ENCODE measurements around the gene SLC39A10.
"Not testable (repeated sequence)": the region's sequence is repeated elsewhere in the genome, so short reads cannot be mapped to it uniquely, and the experiment has no call there.

Gene SLC39A10

DNA sequence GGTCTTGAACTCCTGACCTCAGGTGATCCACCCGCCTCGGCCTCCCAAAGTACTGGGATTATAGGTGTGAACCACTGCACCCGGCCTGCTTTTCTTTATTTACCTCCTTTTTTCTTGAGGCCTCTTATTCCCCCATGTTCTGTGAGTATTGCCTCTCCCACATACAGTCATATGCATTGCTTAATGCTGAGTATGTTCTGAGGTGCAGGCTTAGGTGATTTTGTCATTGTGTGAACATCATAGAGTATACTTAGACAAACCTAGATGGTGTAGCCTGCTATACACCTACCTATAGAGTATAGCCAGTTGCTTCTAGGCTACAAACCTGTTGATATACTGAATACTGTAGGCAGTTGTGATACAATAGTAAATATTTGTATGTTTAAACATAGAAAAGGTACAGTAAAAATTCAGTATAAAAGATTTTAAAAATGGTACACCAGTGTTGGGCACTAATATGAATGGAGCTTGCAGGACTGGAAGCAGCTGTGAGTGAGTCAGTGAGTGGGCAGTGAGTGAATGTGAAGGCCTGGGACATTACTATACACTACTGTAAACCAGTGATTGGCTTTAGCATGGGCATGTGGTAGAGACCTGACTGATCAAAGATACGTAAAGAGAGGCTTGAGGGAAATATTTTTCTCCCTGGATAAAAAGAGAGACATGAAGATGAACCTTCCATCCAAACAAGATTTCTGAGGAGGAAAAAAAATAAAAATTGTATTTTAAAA, 17.6 kb downstream of the SLC39A10 start:
- no peak for FAIRE-seq

DNA sequence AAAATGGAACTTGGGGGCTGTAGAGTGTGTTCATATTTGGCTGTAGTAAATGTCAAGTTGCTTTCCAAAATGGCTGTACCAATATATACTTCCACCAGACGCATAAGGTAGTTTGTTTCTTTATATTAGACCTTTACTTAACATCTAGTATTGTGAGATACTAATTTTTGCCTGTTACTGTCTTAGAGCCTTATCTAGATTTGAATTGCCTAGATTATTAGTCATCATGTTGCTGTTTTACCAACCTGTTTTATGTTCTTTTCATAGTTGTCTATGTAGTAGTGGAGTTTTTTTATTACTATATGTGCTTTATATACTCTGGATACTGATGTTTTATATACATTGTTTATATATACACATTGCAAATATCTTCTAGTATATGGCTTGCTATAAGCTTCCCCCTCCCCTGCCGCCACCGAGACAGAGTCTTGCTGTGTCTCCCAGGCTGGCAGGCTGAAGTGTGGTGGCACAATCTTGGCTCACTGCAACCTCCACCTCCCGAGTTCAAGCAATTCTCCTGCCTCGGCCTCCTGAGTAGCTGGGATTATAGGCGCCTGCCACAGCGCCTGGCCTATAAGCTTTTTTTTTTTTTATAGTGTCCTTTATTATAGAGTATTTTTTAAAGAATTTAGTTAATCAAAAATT, 18.9 kb downstream of the SLC39A10 start:
- FAIRE-seq = no peak

DNA sequence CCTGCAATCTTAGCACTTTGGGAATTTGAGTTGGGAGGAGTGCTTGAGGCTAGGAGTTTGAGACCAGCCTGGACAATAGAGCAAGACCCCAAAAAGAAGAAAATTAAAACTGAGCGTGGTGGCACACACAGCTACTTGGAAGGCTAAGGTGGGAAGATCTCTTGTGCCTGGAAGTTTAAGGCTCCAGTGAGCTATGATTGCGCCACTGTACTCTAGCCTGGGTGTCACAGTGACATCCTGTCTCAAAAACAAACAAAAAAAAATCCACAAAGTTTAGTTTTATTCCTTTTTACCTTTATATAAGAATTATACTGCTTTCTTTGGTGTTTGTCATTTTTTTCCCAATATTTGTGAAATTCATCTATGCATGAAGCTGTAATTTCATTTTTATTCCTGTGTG, 20.3 kb downstream of the SLC39A10 start:
- FAIRE-seq = no peak

DNA sequence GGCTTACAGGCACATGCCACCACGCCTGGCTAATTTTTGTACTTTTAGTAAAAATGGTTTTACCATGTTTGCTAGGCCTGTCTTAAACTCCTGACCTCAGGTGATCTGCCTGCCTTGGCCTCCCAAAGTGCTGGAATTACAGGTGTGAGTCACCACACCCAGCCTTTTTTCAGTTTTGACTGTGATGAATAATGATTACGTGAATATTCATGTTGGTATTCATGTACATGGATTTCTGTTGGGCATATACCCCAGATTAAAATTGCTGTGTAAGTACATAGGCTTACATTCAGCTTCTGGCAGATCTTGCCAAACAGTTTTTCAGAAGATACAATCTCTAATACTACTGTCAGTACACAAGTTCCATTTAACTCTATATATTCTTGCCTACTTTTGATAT, 20.9 kb downstream of the SLC39A10 start:
- FAIRE-seq = no peak

DNA sequence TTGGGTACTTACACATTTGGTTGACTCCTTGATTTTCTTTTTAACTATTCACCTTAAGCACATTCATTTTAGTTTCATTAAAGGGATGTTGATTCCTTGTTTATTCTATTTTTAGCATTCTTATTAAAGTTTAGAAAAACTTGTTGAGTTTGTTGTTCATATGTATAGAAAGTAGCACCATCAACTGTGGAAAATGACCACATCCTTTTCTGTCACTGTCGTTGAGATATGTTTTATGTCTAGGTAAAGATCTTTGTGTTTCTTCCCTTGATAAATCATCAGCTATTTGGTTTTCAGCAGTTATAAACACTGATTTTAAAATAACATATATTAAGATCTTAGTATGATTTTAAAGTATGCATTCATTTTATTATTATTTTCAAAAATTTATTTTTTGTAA, 25.1 kb downstream of the SLC39A10 start:
- no peak for FAIRE-seq

DNA sequence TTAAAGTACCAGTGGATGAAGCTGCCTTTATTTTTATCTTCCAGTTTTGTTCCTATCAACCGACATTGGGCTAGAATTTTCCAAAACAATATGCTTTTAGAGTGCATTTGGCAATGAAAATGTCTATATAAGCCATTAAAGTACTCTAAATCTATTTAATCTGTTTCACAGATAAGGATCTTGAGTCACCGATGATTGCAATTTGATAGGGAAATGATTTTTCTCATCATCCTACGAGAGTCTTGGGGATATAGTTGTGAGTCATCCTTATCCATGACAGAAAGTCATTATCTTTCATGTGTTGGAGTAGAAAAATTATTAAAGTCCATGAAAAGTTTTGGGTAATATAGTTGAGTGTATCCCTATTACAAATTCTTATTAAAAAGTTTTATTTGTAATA, 26.1 kb downstream of the SLC39A10 start:
- no peak for FAIRE-seq

DNA sequence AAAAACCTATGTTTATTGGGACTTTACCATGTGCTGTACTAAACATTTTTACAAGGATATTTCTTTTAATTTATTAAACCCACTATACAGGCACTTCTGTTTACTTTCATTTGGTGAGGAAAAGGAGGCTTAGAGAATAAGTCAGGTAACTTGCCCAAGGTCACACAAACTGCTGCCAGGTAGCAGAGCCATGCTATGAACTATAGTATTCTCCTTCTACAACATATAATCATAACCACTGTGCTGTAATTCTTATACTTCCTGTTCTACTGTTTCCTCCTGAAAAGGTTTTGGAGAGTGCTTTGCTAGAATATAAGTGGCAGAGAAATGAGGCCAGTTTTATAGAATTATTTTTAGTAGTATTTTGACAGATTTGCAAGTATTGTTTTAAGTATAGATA, 29.5 kb downstream of the SLC39A10 start:
- FAIRE-seq = no peak

DNA sequence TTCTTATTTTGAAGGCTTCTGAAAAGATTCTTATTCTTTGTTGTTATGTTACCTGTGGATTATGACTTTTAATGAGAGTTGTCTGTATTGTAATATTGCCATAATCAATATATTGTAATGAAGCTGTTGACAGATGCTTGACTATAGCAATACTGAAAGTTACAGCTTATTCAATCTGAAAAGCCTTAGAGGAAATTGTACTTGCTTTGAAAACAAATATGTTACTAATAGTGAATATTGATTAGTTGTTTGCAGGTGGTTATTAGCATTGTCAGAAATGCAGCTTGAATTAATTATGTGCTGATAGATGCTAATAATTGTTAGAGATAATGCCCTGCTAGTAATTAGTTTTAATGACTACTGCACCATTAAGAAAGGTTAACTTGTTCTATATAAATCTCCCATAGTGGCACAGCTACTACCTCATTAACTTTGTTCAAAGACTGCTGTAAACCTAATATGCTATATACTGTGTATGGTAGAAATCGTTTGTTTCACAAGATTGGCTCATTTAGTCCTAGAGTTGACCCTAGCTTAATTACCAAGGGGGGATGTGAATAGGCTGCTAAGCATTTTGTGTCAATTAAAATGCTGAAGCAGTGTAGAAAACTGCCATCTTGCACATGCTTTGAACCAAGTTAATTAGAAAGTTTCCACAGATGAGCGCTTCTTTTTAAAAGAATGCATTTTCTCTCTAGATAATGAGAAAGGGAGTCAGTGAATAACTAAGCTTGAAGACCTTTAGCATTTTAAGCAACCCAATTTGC, 30.5 kb downstream of the SLC39A10 start:
- no peak for FAIRE-seq

DNA sequence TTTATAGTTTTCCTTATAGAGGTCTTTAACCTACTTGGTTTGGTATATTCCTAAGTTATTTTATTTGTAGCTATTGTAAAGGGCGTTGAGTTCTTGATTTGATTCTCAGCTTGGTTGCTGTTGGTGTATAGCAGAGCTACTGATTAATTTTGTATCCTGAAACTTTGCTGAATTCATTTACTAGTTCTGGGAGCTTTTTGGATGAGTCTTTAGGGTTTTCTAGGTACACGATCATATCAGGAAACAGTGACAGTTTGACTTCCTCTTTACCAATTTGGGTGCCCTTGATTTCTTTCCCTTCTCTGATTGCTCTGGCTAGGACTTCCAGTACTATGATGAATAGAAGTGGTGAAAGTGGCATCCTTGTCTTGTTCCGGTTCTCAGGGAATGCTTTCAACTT, 35.5 kb downstream of the SLC39A10 start:
- FAIRE-seq = not testable (repeated sequence)

DNA sequence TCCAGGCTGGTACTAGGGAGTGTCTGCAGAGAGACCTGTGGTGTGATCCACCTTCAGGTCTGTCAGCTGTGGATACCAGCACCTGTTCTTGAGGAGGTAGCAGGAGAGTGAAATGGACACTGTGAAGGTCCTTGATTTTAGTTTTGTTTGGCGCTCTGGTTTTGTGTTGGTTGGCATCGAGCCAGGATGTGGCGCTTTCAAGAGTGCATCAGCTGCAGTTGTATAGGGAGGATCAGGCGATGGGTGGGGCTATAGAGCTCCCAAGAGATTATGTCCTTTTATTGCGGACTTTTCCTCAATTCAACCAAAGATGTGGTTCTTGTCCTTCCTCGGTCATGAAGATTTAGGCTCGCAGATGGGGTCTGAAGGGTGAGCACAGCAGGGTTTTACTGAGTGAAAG, 37.5 kb downstream of the SLC39A10 start:
- FAIRE-seq = no peak

DNA sequence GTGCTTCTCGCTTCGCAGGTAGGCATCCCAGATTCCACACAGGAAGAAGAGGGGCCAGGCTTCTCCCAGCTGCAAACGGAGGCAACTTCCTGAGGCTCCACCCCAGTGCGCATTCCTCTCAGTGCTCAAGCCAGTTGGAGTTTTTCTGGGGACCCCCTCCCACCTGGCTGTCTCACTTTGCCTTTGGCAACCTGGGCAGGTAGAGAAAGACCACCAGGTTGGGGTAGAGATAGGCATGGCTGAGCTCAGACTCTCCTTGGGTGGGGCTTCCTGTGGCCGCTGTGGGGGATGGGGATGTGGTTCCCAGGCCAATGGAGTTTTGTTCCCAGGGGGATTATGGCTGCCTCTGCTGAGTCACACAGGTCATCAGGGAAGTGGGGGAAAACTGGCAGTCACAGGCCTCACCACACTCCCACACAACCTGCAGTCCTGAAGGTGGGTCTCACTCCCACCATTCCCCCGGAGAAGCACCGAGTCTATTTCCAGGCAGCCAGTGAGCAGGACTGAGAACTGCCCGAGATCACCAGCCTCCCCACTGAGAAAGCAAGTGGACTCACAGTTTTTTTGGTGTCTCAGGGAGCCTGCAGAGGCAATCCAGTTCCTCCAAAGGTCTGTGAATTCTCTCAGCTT, 38.1 kb downstream of the SLC39A10 start:
- no peak for FAIRE-seq

DNA sequence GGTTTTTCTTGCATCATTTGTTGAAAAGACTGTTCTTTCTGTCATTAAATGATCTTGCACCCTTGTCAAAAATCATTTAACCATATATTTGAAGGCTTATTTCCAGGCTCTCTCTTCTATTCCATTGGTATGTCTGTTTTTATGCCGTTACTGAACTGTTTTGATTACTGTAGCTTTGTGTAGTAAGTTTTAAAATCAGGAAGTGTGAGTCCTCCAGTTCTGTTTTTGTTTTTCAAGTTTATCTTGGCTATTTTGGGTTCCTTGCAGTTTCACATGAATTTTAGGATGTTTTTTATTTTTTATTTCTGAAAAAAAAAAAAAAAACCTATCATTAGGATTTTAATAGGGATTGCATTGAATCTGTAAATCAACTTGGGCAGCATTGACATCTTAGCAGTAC, 39.0 kb downstream of the SLC39A10 start:
- no peak for FAIRE-seq

DNA sequence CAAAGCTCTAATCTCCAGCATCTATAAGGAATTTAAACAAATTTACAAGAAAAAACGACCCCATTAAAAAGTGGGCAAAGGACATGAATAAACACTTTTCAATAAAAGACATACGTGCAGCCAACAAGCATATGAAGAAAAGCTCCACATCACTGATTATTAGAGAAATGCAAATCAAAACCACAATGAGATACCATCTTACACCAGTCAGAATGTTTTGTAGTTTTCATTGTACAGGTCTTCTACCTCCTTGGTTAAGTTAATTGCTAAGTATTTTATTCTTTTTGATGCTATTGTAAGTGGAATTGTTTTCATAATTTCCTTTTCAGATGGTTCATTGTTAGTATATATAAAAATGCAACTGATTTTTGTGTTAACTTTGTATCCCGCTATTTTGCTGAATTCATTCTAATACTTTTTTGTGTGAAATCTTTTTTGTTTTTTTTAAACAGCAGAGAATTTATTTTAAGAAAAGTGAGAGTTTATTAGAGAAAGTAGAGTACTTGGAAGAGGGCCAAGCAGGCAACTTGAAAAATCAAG, 40.7 kb downstream of the SLC39A10 start:
- FAIRE-seq = peak; percentile 8

DNA sequence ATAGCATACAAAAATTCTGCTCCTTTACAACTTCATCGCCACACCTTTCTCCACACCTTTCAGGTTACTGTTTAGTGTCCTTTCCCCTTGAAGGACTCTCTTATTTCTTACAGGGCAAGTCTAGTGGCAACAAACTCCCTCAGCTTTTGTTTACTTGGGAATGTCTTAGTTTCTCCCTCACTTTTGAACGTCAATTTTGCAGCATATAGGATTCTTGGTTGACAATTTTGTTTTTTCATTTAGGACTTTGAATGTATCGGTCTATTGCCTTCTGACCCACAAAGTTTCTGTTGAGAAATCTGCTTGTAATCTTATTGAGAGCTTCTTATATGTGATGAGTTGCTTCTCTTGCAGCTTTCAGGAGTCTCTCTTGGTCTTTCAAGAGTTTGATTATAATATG, 43.5 kb downstream of the SLC39A10 start:
- FAIRE-seq = no peak

DNA sequence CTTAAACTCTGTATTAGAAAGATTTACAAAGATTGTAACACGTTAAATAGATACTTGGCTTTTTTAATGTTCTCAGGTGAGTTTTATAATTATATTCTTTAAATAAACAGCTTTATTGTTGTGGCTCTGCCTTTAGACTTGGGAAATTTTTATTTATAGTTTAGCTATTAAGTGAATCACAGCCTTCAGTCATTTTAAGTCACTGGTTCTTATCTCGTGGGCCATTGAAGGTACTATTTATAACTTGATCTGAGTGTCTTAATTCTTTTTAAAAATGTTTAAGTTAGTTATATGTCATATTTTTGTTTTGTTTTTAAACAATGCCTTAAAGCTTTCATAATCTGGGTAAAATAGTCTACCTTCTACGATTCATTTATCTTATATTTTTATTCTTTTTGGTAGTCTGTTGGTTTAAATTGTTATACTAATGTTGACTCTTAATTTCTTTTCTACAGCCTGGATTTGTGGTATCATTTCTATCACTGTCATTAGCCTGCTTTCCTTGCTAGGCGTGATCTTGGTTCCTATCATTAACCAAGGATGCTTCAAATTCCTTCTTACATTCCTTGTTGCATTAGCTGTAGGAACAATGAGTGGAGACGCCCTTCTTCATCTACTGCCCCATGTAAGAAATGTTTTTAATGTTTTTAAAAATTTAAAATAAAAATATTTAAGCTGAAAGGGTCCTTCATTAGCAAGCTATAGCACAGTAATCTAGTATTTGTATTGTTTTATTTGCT, 49.3 kb downstream of the SLC39A10 start:
- no peak for FAIRE-seq

DNA sequence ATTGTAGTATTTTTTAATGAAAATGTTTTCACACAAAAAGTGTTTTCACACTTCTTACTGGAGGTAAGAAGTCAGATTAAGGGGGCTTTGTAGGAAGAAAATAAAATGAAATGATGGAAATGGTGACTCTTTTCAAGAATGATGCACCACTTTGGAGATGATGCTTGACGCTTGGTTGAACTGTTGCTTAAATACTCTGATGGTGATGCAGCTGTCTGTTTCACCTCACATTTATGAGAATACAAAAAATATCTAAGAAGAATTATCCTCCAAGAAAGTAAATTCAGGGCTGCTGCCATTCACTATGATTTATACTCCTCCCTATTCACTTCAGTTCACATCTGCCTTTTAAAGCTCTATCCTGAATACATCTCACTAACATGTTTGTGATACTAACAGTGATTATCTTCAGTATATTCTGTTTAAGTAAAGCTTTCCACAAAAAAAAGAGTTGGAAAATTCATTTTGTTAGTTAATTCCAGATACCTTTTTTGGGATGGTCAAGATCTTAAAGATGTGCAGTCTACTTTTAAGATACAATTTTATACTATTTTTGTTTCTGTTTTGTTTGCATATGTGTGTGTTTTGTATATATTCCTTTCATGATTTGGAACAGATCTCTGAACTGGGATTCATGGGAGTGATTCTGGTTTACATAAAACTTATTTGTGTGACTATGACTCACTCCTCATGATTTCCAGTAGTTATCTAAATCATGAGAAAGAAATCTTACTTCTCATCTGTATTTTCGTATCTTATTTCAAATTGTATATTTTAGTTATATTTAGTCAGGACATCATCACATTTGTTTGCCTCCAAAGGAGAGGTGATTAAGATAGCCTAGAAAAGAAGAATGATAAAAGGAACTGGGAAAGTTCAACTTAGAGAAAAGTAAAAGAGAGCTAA, 53.1 kb downstream of the SLC39A10 start:
- FAIRE-seq = no peak

DNA sequence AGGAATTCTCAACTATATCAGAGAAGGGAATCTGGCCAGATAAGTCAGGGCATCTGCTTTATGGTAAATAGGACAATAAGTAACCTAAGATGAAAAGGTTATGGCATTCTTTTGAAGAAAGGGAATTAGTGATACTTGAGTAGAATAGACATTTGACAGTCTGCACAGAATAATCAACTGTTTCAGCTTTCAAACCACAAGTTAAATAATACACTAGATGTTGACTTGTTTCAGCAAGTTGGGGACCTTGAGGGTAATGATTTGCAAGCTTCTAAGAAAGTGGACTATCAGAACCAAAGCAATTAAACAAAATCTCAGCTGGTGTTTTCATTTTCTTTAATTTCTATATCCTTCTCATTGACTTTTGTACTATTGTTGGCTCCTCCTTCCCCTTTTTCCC, 54.5 kb downstream of the SLC39A10 start:
- no peak for FAIRE-seq

DNA sequence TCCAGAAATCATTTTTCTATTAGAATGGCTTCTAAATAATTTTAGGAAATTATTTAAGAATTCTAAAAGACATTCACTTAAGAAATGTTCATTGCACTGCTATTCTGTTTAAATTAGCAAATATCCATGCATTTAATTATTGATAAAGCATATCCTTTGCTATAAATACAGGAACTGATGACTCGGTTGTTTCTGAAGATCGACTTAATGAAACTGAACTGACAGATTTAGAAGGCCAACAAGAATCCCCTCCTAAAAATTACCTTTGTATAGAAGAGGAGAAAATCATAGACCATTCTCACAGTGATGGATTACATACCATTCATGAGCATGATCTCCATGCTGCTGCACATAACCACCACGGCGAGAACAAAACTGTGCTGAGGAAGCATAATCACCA, 59.4 kb downstream of the SLC39A10 start:
- FAIRE-seq = no peak

DNA sequence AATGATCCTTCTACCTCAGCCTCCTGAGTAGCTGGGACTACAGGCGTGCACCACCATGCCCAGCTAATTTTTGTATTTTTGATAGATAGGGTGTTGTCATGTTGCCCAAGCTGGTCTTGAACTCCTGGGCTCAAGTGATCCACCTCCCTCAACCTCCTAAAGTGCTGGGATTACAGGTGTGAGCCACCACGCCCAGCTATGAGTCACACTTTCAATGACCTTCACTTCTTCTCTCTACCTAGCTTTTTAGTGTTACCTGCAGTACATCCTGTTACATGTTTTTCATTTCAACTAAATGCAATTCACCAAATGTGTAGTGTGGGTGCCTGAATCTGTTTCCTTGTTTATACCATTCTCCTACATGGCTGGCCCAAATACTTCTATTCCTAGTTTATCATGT, 64.0 kb downstream of the SLC39A10 start:
- no peak for FAIRE-seq

DNA sequence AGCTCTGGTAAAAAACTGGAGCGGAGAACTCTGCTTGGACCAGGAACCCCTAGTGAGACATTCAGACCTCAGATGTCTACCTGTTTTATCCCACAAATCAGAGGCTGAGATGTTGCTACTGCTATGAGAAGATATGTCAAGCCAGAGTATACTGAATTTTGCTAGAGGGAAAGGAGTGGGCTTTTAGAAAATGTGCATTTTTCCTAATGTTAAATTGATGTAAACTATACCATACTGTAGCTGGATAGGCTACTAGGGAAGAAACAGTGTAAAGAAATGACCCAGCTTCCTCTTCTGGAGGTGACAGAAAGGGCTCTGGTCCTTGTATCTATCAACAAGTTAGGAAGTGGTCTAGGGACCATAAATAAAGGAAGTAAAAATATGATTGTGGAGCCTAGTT, 65.0 kb downstream of the SLC39A10 start:
- no peak for FAIRE-seq

DNA sequence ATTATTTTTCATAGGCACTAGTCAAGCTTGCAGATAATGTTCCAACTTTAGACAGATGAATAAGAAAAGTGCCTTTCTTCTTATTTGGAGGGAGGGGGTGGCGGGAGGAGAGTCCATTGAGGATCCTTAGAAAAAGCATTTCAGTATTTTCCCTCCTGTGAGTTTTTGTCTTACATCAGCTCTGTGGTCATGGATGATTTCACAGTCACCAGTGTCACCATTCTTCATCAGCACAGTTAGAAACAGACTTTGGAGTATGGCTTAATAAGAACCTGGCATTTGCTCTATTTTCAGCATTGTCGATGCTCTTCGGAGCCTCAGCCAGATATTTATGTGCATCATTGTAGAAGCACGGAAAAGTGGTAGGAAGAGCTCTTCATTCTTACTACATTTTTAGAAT, 70.1 kb downstream of the SLC39A10 start:
- no peak for FAIRE-seq
